Measurements from ENCODE around the gene FGF8.

Gene FGF8

DNA sequence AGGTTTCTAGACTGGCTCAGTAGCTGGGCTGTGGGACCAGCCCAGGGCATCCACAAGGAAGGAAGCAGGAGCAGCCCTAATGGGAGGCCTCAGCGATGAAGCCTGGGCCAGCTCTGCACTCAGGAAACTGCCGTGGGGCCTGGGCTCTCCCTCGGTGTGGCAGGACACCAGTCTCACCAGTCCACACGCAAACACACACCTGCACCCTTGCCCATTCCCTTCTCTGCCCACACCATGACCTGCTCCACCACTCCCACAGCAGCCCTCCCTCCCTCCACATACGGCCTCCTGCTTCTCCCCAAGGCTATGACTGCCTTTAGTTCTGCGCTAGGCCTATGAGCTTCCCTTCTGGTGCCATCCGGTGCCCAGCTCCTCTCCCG, 7.1 kb downstream of the FGF8 start:
- DNase-seq, result no peak

DNA sequence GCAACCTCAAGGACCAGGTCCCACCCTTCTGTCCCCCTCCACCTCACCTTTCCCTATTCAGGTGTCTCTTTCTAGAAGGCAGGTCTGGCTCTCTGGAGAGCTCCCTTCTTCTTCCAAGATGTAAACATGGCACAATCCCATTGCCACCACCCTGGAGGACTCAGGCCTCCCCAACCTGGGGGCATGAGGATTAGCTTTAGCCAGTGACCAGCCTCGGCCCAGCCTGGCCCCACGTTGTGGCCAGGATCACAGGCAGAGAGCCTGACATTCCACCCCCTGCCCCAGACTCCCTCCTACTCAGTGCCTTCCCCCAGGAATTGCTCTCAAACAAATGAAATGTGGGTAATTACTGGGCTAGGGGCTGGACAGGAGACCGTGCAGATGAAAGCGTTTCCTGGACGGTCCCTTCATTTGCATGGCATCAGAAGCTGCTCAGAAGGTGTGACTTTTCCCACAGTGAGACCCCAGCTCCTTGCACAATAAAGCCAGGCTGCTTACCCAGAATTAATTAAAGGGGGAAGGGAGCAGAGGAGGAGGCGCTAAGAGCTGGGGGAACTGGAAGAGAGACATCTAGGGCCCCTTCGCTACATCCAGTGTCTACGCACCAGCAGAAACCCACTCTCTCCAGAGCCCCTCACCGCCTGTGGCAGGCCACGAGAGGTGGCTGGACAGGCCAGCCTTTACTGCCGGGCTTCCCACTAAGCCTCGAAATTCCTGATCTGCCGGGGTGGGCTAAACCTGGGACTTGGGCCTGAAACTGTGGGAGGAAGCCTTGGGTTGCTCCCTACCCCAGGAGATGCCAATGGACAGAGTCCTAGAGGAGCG, 7.7 kb downstream of the FGF8 start:
- no peak for DNase-seq

DNA sequence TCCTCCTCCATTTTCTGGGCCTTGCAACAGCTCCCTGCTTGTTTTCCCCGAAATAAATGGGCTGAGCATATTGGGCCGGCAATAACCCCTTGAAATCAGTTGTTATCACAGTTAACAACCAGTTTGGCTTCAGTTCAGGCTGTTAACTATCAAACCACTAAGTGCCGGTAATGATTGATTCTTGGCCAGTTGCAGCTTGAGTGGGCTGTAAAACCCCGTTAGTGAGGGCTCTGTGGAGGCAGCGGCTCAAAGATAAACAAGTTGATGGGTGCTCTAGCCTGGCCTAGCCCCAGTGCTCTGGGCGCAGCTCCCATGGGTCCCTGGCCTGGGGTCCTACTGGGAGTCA, 8.3 kb downstream of the FGF8 start:
- DNase-seq, result no peak

DNA sequence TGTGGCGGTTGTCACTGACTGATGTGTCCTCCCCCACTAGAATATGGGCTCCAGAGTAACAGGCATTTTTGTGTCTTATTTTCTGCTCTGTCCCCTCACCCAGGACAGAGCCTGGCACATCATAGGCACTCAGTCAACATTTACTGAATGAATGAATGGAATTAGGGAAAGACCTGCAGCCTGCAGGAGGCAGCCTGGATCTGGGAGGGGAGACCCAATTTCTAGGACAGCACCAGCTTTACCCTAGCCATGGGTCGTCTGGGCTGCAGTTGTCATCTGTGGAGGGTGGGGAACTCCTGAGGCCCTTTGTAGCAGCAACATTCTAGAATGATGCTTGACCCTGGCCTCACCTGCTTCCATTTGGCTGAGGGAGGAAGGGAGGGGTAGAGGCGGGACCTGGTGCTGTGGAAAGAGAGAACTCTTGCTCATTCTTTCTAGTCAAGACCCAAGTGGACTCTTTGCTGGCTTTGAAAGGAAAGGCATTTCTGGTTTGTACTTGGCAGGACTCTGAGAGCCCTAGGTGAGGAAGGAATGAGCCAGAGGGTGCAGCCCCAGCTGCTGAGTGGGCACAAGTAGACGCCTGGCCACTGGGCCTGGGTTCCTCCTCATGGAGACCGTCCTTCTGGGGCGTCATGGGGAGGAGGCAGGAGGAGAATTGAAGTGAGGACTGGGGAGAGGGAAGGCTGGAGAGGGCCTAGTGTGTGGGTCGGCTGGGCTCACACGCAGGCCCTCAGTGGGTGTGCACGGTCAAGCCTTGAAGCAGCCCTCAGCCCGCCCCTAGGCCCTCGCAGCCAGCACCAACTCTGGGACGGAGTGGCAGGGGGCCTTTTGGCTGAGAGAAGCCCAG, 8.9 kb downstream of the FGF8 start:
- DNase-seq, result no peak

DNA sequence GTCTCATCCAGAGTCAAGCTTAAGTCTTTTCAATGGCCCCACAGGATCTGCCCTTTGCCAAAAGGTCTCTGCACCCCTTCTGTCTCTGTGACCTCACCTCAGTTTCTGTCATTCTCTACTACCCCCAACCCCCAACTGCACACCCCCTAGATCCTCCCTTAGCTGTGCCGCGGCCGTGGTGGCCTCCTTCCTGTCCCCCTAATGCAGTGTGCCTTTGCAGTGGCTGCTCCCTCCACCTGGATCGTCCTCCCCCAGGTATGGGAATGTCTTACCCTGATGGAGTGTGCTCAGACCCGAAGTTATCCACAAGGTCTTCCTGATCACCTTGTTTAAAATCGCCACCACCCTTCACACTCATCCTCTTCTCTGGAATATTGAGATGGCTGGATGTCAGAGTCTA, 9.6 kb downstream of the FGF8 start:
- no peak for DNase-seq

DNA sequence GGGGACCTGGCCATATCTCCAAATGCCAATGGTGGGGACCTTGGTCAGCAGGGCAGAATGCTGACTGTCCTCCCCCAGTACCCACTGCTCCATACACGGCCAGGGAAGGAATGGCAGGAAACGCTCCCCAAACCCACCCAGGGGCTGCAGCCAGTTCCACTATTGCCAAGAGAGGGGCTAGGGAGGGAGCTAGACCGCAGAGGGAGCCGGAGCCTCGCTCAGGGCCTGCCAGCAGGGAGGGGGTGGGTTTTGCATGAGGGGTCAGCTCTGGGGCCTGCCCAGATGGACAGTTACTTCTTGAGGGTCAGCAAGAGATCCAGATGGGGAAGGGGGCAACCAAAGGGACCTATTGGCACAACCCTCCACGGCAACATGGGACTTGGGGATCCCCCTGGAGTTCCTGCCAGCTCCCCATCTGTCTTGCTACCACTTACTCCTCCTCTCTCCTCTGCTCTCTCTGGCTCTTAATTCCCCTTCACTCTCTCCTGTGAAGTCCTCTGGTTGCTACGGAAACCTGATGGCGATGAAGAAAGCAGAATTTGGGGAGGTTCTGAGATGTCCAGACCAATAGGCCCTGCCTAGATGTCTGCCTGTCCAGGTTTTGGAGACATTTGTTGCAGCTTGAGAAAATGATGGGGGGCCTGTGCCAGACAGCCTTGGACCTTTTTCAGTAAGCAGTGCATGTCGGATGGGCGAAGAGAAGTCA, 12.6 kb downstream of the FGF8 start:
- DNase-seq, result no peak

DNA sequence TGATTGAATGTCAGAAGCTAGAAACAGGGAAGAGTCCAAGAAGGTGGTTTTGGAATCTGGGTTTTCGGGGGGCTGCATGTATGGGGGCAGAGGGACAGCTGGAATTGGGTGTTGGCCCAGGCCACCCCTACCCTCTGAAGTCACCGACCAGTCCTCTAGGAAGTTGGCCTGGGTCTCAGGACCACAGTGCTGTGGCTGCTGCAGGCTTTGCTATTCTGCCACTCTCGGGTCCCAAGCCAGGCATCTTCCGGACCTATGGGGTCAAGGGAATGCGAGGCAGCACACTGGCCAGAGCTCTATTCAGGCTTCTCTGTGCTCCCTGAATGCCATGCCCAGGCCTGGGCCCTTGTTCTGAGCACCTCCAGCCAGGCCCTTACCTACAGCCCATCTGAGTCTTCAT, 13.2 kb downstream of the FGF8 start:
- no peak for DNase-seq

DNA sequence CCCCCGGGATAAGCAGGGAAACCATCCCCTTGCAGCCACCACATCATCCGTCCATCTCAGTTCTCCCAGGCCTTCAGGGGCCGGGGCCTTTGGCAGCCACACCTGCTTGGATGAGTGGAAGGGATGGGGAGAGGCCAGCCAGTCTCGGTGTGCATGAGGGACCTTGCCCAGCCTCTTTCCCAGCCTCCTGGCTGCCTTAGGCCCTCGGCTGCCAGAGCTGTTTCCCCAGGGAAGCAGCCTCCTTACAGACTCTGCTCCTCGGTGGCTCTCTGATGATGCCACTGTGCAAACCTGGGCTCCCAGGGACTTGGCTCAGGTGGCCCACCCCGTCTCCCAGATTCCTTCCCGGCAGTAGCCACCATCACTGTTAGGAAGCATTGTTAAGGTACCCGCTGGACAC, 14.7 kb downstream of the FGF8 start:
- DNase-seq, result no peak

DNA sequence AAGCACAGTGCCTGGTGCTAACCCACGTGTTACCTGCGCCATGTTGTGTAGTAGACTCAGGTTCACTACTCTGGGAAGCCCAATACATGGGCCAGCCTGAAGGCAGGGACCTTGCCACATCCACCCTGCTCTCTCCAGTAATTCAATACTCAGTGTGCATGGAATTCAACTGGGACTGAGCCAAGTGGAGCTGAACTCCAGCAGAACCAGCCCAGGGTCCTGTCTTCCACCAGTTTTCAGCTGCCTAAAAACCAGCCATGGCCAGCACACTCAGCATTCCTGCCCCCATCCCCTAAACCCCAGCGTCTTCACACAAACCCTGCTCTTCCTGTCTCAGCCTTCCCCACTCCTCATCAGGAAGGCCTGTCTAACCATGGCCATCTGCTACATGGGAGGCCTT, 15.4 kb downstream of the FGF8 start:
- DNase-seq, result no peak

DNA sequence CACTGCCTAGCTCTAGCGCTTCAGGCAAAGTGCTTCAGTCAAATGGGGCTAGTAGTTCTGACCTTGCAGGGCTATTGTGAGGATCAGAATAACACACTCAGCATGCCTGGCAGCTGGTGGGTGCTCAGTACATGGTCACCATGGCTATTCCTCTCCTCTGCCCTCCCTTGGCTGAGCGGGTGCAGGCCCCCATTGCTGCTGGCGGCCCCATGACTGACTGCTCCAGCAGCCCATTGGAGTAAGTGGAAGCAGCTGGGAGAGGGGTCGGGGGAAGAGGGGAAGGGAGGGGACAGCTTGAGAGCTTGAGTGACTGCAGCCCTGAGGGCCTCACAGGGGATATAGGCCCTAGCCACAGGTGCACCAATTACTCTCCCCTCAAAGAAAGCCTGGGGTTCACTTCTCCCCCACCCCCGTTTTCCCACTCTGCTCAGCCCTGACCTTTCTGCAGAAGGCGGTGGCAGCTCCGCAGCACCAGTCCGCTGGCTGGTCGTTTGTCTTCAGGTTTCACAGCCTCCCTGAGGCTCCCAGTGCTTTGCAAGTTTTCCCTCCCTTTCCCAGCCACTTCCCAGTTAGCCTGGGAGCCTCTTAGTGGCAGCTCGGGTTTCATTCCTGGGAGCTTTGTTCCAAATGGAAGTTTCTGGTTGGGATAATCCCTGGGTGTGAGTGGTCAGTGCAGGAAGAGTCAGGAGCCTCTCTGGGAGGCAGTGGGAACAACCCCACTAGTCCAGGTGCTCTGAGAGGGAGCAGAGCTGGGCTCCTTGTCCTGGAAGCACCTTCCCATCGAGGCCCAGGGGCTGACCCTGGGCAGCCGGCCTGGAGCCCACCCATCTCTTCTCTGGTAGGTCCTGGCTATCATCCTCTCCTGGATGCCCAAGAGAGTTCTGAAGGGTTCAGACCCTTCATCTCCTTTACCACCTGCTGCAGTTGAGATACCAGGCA, 16.3 kb downstream of the FGF8 start:
- no peak for DNase-seq

DNA sequence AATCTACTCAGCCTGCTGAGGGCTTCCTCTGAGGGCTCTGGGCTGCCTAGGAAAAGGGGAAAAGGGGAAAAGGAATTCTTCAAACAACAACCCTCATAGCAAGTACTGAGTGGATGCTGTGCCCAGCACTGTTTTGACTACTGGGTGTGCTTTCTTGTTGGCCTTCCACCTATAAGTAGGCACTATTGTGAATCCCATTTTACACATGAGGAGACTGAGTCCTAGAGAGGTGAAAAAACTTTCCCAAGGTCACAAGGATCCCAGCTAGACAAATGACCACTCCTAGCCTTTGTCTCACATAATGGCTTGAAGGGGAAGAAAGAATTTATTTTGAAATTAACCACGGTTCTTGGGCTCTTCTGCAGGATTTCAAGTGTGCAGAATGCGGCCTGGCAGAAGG, 17.1 kb downstream of the FGF8 start:
- DNase-seq, result no peak

DNA sequence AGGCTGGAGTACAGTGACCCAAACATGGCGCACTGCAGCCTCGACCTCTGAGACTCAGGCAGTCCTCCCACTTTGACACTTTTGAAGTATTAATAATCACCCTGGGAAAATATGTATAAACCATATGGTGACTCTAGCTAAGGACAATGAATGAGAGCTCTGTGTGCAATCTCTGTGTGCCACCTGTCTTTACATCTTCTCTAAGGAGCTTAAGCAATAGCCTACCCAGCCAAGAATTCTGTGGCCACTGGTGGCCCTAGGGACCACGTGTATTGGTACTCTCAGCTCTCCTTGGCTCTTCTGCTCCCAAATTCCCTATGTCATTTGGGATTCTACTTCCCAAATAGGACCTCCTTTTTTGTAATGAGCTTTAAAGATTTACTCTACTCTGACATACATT, 23.7 kb downstream of the FGF8 start:
- DNase-seq, result no peak

DNA sequence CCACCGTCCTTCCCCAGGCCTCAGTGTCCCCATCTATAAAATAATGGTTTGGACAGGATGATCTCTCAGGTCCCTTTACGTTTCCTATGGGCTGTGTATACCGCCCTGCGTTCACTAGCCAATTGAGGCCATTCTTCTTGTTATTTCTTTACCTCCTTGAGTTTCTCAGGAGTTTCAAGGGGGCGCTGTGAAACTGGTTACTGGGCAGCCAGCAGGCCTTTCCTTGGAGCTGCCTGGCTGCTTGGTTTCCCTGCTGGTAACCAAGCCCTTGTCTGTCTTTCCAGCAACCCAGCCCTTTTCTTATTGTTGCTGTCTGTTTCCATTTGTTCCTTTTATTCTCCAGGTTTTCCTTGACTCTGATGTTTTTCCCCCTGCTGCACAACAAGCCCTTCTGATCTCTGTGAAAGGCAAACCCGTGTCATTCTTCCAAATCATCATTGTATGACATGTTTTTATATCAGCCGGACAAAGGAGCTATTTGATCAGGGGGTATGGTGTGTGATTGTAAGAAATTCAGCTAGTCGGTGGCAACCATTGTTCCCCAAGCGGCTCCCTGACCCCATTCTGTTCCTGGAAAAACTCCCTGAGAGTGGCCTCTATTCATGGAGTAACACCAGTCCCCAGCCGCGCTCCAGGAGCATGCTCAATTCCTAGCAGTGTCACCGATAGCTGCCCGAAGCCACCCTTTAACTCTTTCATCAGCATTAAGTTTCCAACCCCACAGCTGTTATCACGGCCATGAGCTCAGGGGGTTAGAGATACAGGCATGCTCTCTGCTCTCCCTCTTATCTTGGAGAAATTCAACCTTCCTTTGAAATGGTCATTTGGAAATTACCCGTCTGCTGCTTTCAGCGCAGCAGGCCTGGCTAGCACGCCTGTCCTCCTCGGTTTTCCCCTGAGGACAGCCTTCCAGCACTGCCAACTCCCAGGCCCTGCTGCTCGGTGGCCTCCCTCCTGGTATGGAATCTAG, 26.6 kb downstream of the FGF8 start:
- DNase-seq, result no peak

DNA sequence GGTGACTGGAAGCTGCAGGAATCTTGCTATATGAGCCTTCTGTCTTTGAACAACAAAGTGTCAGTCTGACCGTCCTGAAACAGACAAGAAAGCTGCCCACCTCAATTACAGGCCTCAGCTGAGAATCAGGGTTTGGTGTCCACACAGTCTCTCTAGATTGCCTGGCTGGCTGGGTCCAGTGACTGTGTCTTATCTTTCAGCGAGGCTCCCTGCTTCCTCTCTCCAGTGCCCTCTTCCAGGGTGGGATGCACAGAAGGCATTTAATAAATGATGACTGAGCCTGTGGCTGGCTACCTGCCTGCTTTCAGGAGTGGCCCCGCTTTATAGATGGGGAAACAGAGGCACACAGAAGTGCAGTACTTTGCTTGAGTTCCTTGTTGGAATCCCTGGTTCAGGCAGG, 27.4 kb downstream of the FGF8 start:
- no peak for DNase-seq

DNA sequence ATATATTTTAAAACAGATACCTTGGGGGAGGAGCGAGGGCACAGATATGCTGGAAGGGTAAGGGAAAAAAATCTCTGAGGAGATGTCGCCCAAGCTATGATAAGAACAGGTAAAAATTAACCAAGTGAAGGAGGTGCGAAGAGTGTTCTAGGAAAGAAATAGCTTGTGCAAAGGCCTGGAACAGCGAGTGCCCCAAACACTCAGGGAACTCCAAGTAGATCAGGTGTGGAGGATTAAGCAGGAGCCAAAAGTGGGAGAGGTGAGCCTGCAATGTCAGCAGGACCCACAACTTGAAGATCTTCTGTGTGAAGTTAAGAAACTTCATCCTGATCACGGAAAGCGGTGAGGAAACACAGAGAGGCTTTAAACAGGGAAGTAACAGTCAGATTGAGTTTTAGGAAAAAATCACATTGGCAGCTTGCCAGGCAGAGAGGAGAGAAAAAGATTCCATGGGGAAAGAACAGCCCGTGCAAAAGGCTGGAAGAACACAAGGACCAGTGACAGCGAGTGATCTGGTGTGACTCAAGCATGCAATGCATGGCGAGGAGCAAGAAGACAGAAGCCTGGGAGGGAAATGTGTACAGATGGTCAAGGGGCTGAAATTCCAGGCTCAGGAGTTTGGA, 30.7 kb downstream of the FGF8 start:
- no peak for DNase-seq

DNA sequence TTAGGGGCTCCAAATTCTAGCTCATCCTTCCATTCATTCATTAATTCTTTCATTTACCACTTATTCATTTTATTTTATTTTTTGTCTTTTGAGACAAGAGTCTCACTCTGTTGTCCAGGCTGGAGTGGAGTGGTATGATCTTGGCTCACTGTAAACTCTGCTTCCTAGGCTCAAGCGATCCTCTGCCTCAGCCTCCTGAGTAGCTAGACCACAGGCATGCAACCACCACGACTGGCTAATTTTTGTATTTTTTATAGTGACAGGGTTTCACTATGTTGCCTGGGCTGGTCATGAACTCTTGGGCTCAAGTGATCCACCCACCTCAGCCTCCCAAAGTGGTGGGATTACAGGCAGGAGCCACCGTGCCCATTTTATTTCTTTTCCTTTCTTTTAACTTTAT, 31.6 kb downstream of the FGF8 start:
- no peak for DNase-seq

DNA sequence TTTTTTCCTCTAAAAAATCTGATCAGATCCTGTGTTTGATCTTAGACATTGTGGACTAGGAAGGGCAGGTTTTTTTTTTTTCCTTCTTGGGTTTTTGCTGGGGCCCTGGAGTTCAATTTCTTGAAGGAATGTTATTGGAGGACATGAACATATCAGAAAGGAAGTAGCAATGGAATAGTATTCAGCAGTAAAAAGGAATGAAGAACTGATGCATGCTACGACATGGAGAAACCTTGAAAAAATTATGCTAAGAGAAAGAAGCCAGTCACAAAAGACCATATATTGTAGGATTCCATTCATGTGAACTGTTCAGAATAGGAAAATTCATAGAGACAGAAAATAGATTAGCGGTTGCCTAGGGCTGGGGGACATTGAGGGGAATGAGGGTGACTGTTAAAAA, 34.0 kb downstream of the FGF8 start:
- no peak for DNase-seq

DNA sequence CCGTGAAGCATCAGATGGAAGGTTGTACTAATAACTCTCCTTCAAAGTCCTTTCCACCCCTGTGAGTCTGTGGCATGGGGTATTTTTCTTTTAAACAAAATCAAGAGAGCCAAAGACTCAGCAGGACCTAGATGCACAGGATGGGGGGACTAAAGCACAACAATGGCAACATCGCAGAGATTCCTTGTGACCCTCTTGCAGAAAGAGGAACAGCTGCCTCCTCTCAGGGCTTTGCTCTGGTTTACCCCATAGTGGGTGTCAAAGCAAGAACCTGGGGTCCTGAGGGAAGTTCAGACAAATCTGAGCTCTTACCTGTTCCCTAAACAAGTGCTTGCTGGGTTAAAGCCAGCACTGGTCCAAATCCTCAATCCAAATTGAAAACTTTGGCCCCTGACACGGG, 39.2 kb downstream of the FGF8 start:
- DNase-seq, result no peak

DNA sequence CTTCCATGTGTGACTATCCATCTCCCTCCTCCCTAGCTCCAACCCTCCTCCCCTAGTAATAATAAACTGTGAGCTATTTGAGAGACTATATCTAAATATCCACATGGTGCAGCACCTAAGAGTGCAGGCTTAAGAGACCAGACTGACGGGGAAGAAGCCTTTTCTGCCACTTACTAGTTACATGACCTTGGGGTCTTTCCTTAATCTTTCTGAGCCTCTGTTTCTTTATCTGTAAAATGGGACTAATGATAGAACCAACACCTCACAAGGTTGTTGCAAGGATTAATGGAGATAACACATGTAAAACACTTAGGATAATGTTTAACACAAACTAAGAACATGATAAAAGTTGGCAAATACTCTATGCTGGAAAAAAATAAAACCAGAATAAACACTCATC, 43.8 kb downstream of the FGF8 start:
- no peak for DNase-seq

DNA sequence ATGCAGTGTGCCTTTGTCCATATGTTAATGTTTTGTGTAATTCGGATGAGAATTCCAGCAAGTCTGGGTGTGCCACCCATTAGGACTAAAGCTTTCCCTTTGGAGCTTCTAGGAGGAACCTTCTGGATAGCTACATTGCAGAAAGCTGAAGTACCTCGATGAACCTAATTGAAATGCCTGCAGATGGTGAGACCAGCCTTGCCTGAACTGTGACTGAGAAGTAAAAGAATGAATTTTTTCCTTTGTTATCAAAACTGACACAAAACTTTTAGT, 49.9 kb downstream of the FGF8 start:
- DNase-seq, result no peak

All from activated CD4-positive, alpha-beta T cell treated with anti-CD3 and anti-CD28 coated beads, Interleukin-2, amount 50 U/mL, for 48 hours (primary cell).